Fibroblast of pulmonary artery (primary cell): ENCODE measurements around the gene TP73.

Experiments
- DNase-seq: peaks from one replicate; pipeline ENCODE4 v3.0.0-alpha.2; 2010; ENCODE audit warnings: low read depth
- H3K4me3 ChIP-seq: replicated peaks from 2 replicates; pipeline ENCODE4 v1.5.1; 2011; ENCODE audit warnings: low read depth, mild to moderate bottlenecking, control low read depth, low read length, moderate library complexity
- CTCF ChIP-seq: IDR thresholded peaks from 2 replicates; pipeline ENCODE4 v1.5.1; 2011; ENCODE audit warnings: mild to moderate bottlenecking, control low read depth, low read length, inconsistent platforms; ENCODE audit errors: missing control alignments

TP73 gene

GRCh38 chr1:3651930-3652547 lies at the start of gene TP73:
Gene TP73 (plus strand): TSS chr1:3652516. CDS start chr1:3682366, 29,850 bp downstream.
- no peak for TF ChIP-seq CTCF
- no peak within 1 kb of the TSS for H3K4me3 ChIP-seq
- DNase-seq: no peak

GRCh38 chr1:3603156-3603555 lies 49.2 kb upstream of the TP73 start:
- H3K4me3 ChIP-seq: no peak overlapping the region
- no peak for DNase-seq
- no peak for TF ChIP-seq CTCF

DNA sequence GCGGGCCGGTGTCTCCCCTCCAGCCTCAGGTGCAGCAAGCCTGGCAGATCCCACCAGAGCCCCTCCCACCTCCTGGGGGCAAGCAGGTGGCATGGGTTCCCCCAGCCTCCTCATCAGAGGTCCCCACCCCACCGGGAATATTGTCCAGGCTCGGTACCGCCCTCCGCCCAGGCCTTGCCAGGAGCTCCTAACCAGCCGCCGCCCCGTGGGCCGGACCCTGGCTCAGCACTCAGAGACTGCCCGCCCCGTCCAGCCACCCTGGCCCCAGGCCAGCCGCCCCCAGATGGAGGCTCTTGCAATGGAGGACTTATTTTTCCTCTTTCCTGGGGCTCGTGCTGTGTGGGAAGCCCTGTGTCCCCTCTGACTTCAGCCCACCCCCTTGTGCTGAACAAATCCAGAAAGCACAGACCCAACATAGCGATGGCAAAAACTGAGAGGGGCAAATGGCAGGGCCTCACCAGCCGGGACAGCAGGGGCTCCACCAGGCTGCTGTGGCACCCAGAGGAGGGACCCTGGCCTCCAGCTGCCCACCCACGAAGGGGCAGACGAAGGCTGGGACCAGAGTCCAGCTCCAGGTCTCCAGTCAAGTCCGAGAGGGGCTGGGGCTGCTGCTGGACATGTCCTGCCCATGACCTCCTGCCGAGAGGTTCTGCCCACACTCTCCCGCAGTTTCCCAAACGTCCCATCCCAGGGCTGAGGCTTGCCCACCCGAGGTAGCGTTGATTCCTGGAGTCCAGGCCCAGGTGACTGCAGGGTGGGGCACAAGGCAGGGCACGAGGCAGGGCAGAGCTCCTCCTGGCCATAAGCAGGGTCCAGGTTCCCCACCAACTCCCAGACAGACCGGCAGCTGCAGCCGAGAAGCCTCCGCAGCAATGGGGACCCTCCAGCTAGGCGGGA lies 48.5 kb upstream of the TP73 start:
- no peak for TF ChIP-seq CTCF
- no peak overlapping the region for H3K4me3 ChIP-seq
- DNase-seq: no peak

DNA sequence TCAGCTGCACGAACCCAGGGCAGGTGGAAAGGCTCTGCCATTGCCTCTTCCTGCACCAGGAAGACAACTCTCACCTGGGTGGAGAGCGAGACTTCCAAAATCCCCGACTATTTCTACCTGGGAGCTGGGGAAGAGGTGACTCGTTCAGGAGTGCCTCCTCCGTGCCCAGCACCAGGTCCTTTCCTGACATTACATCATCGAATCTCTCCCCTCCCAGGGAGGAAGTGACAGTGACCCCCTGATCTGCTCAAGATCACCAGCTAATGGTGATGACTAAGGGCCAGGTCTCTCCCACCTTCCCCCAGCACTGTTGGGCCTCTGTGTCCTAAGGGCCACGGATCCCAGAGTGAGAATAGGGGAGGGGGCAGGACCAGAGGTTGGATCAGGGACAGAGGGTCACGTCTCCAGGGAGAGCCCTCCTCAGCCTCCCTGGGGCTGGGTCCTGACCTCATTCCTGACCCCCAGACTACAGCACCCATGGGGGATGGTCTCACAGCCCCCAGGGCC lies 47.8 kb upstream of the TP73 start:
- DNase-seq: no peak
- TF ChIP-seq CTCF: no peak
- H3K4me3 ChIP-seq: no peak overlapping the region

GRCh38 chr1:3604997-3605823 lies 47.1 kb upstream of the TP73 start:
- TF ChIP-seq CTCF: no peak
- H3K4me3 ChIP-seq: no peak overlapping the region
- no peak for DNase-seq

DNA sequence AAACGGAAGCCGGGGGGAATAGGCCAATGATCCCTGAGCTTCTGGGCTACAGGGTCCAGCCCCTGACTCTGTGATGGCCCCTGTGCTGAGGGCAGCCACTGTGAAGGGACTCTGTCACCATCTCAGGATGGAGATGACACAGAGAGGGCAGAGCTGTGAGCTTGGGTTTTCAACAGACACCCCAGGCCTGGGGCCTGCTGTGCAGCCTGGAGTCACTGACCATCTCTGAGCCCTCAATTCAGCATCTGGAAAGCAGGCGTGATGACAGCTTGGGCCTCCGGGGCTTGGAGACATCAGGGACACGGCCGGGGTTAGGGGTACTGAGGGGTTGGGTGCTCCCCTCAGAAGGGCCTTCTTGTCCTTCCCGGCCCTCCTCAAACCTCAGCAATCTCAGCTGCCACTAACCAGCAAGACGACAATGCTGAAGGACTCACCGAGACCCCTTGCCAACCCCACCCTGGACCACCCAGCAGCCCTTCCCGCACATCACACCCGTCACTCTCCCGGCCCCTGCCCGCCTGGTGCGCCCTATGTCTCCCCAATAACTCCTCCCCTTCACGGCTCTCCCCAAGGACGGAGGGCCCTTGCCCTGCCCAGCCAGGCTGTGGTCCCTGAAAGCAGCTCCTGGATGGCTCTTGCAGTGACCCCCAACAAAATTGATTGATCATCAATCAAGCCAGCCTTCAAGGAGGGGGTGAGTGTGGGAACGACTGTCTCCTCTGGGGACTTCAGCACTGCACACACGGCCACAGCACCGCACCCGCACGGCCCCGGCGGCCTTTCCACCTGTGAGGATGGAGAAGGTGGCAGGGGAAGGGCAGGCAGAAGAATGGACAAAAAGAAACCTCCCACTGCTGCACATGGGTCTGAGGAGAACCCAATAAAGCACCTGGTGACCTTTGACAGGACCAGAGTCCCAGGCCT lies 45.3 kb upstream of the TP73 start:
- no peak for DNase-seq
- no peak overlapping the region for H3K4me3 ChIP-seq
- no peak for TF ChIP-seq CTCF
